Measurements from ENCODE around the gene GRIA3. TPM values are rescaled to one million over a fixed set of nuclear protein-coding genes. Genes with fewer than 3 reads are reported as not detected.

The GRIA3 gene
- total RNA-seq, 1 experiment from 2014 or later = not detected

DNA sequence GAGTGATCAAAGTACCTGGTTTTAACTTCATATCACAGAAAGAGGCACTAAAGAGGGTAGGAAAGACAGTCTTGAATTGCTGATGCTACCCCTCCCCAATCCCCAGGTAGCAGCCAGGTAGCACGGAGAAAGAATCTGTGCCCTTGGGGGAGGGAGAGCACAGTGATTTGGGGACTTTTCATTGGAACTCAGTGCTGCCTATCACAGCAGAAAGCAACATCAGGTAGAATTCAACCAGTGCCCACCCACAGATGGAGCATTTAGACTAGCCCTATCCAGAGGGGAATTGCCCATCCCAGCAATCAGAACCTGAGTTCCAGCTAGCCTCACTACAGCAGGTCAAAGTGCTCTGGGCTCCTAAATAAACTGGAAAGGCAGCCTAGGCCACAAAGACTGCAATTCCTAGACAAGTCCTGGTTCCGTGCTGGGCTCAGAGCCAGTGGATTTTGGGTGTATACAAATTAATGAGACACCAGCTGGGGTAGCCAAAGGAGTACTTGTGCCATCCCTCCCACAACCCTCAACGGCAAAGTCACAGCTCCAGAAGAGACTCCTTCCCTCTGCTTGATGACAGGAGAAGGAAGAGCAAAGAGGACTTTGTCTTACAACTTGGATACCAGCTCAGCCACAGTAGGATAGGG, 320.7 kb downstream of the GRIA3 start:
- no peak for DNase-seq (ENCODE audit: low read depth, low spot score)
- ATAC-seq = no peak
- no peak overlapping the region for H3K27ac ChIP-seq (ENCODE audit: low read depth, low read length)
- no peaks in the 10 kb centered on the region for H3K27me3 ChIP-seq (ENCODE audit: insufficient read depth, low read length)
- no peak overlapping the region for H2AFZ ChIP-seq (ENCODE audit: low read depth, low read length, poor library complexity, severe bottlenecking)
- H4K20me1 ChIP-seq (ENCODE audit: insufficient read depth) = no peaks in the 10 kb centered on the region
- POLR2A ChIA-PET = no interaction called here
- RAD21 ChIA-PET (ENCODE audit: low non-redundant PET in 1 of 2, low total read pairs in 2 of 2, uncharacterized antibody in 2 of 2, unreplicated experiment in 2 of 2) = no interaction called here
- no peak overlapping the region for H3K4me3 ChIP-seq (replicated peaks in 1 of 2; ENCODE audit: low read depth in 1 of 2, low read length in 2 of 2)
- intact Hi-C loops (cut with micrococcal nuclease) = no loop called here
- H3K4me2 ChIP-seq (ENCODE audit: low read length) = no peak overlapping the region
- CTCF ChIA-PET = no interaction called here
- no peaks in the 10 kb centered on the region for H3K9me2 ChIP-seq (ENCODE audit: insufficient read depth)
- BruUV-seq (replicated peaks) = no TSS peak
- H3K36me3 ChIP-seq (ENCODE audit: control insufficient read depth in 1 of 2, insufficient read depth in 2 of 2, low read length in 2 of 2) = no peaks in the 10 kb centered on the region
- no peaks in the 10 kb centered on the region for H3K79me2 ChIP-seq (ENCODE audit: insufficient read depth, low read length)
- no peaks in the 10 kb centered on the region for H3K9me3 ChIP-seq (ENCODE audit: control insufficient read depth in 1 of 2, insufficient read depth in 1 of 2, low read depth in 1 of 2, low read length in 2 of 2)
- TF ChIP-seq, protein P1, sequence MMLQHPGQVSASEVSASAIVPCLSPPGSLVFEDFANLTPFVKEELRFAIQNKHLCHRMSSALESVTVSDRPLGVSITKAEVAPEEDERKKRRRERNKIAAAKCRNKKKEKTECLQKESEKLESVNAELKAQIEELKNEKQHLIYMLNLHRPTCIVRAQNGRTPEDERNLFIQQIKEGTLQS (IDR thresholded peaks at IDR 0.05) = no peak
- TF ChIP-seq, protein P2, sequence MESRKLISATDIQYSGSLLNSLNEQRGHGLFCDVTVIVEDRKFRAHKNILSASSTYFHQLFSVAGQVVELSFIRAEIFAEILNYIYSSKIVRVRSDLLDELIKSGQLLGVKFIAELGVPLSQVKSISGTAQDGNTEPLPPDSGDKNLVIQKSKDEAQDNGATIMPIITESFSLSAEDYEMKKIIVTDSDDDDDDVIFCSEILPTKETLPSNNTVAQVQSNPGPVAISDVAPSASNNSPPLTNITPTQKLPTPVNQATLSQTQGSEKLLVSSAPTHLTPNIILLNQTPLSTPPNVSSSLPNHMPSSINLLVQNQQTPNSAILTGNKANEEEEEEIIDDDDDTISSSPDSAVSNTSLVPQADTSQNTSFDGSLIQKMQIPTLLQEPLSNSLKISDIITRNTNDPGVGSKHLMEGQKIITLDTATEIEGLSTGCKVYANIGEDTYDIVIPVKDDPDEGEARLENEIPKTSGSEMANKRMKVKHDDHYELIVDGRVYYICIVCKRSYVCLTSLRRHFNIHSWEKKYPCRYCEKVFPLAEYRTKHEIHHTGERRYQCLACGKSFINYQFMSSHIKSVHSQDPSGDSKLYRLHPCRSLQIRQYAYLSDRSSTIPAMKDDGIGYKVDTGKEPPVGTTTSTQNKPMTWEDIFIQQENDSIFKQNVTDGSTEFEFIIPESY (IDR thresholded peaks at IDR 0.05; ENCODE audit: extremely low read depth, insufficient replicate concordance, low read length) = no peak
- no peak for TF ChIP-seq RAD21 (IDR thresholded peaks at IDR 0.05; ENCODE audit: low read depth)
- no peak for TF ChIP-seq POLR2A (IDR thresholded peaks at IDR 0.05; ENCODE audit: borderline replicate concordance, extremely low read depth, insufficient read depth, insufficient read length)
- TF ChIP-seq ZNF274 (IDR thresholded peaks at IDR 0.05; ENCODE audit: low read depth, low read length) = no peak
- no peak for TF ChIP-seq FOSL1 (IDR thresholded peaks at IDR 0.05; ENCODE audit: low read depth)
- TF ChIP-seq, protein P3, sequence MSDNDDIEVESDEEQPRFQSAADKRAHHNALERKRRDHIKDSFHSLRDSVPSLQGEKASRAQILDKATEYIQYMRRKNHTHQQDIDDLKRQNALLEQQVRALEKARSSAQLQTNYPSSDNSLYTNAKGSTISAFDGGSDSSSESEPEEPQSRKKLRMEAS (IDR thresholded peaks at IDR 0.05) = no peak
- no peak for TF ChIP-seq CBX3 (IDR thresholded peaks at IDR 0.05; ENCODE audit: low read depth)
- TF ChIP-seq SRF (IDR thresholded peaks at IDR 0.05; ENCODE audit: low read depth) = no peak
- no peak for TF ChIP-seq TCF7L2 (IDR thresholded peaks at IDR 0.05; ENCODE audit: borderline replicate concordance, extremely low read depth, insufficient read depth, insufficient read length)
- TF ChIP-seq, protein P4, sequence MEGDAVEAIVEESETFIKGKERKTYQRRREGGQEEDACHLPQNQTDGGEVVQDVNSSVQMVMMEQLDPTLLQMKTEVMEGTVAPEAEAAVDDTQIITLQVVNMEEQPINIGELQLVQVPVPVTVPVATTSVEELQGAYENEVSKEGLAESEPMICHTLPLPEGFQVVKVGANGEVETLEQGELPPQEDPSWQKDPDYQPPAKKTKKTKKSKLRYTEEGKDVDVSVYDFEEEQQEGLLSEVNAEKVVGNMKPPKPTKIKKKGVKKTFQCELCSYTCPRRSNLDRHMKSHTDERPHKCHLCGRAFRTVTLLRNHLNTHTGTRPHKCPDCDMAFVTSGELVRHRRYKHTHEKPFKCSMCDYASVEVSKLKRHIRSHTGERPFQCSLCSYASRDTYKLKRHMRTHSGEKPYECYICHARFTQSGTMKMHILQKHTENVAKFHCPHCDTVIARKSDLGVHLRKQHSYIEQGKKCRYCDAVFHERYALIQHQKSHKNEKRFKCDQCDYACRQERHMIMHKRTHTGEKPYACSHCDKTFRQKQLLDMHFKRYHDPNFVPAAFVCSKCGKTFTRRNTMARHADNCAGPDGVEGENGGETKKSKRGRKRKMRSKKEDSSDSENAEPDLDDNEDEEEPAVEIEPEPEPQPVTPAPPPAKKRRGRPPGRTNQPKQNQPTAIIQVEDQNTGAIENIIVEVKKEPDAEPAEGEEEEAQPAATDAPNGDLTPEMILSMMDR (IDR thresholded peaks at IDR 0.05 in 2 of 3, conservative IDR thresholded peaks at IDR 0.05 in 1 of 3; ENCODE audit: borderline replicate concordance in 1 of 3, insufficient read depth in 1 of 3, low read depth in 2 of 3, low read length in 2 of 3) = no peak
- TF ChIP-seq JUND (IDR thresholded peaks at IDR 0.05) = no peak
- TF ChIP-seq EGR1 (IDR thresholded peaks at IDR 0.05; ENCODE audit: low read depth) = no peak
- TF ChIP-seq, protein P5, sequence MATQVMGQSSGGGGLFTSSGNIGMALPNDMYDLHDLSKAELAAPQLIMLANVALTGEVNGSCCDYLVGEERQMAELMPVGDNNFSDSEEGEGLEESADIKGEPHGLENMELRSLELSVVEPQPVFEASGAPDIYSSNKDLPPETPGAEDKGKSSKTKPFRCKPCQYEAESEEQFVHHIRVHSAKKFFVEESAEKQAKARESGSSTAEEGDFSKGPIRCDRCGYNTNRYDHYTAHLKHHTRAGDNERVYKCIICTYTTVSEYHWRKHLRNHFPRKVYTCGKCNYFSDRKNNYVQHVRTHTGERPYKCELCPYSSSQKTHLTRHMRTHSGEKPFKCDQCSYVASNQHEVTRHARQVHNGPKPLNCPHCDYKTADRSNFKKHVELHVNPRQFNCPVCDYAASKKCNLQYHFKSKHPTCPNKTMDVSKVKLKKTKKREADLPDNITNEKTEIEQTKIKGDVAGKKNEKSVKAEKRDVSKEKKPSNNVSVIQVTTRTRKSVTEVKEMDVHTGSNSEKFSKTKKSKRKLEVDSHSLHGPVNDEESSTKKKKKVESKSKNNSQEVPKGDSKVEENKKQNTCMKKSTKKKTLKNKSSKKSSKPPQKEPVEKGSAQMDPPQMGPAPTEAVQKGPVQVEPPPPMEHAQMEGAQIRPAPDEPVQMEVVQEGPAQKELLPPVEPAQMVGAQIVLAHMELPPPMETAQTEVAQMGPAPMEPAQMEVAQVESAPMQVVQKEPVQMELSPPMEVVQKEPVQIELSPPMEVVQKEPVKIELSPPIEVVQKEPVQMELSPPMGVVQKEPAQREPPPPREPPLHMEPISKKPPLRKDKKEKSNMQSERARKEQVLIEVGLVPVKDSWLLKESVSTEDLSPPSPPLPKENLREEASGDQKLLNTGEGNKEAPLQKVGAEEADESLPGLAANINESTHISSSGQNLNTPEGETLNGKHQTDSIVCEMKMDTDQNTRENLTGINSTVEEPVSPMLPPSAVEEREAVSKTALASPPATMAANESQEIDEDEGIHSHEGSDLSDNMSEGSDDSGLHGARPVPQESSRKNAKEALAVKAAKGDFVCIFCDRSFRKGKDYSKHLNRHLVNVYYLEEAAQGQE (IDR thresholded peaks at IDR 0.05; ENCODE audit: low read depth) = no peak
- no peak for TF ChIP-seq EZH2 (IDR thresholded peaks at IDR 0.05)
- no peak for TF ChIP-seq CEBPB (IDR thresholded peaks at IDR 0.05; ENCODE audit: low read depth)
- TF ChIP-seq YY1 (IDR thresholded peaks at IDR 0.05; ENCODE audit: extremely low read depth, insufficient replicate concordance, low read depth, low read length) = no peak
- no peak for TF ChIP-seq ELF1 (IDR thresholded peaks at IDR 0.05; ENCODE audit: borderline replicate concordance, low read depth)
- TF ChIP-seq EZH2phosphoT487 (IDR thresholded peaks at IDR 0.05; ENCODE audit: borderline replicate concordance) = no peak
- no peaks in the 10 kb centered on the region for H3K4me1 ChIP-seq (ENCODE audit: control insufficient read depth in 1 of 2, insufficient read depth in 2 of 2, low read length in 2 of 2)
- no peak overlapping the region for H3K9ac ChIP-seq (ENCODE audit: low read length)
